Parathyroid adenoma (tissue), 2 donors: ENCODE results near the gene NCKAP5.
A peak's percentile ranks its signal among the peaks of the same experiment; 100 is the strongest.

Experiments
- H2AFZ ChIP-seq: fragments of 300-600 bp; sonication (generic); one replicate; pipeline ENCODE4 v1.7.0; 2017; ENCODE audit warnings: antibody characterized with exemption, mild to moderate bottlenecking
- H3K27ac ChIP-seq: fragments of 300-600 bp; sonication (generic); one replicate; pipeline ENCODE4 v1.7.0; 2017
- H3K27me3 ChIP-seq: fragments of 300-600 bp; sonication (generic); one replicate; pipeline ENCODE4 v1.7.0; 2017; ENCODE audit warnings: low read length; ENCODE audit not compliant: control insufficient read depth, insufficient read depth
- H3K36me3 ChIP-seq: fragments of 300-600 bp; sonication (generic); one replicate; pipeline ENCODE4 v1.7.0; 2017; ENCODE audit warnings: low read length; ENCODE audit not compliant: control insufficient read depth, insufficient read depth
- H3K4me1 ChIP-seq: fragments of 300-600 bp; sonication (generic); one replicate; pipeline ENCODE4 v1.7.0; 2017; ENCODE audit warnings: control low read depth
- H3K4me2 ChIP-seq: fragments of 300-600 bp; sonication (generic); one replicate; pipeline ENCODE4 v1.7.0; 2017; ENCODE audit warnings: low read length
- H3K4me3 ChIP-seq: fragments of 300-600 bp; sonication (generic); one replicate; pipeline ENCODE4 v1.7.0; 2017; ENCODE audit warnings: low read depth, low read length
- H3K79me2 ChIP-seq: fragments of 300-600 bp; sonication (generic); one replicate; pipeline ENCODE4 v1.7.0; 2017; ENCODE audit warnings: control low read depth
- H3K9ac ChIP-seq: fragments of 300-600 bp; sonication (generic); one replicate; pipeline ENCODE4 v1.7.0; 2017; ENCODE audit warnings: mild to moderate bottlenecking
- H3K9me3 ChIP-seq: fragments of 300-600 bp; sonication (generic); one replicate; pipeline ENCODE4 v1.7.0; 2017; ENCODE audit warnings: low read length; ENCODE audit not compliant: control insufficient read depth
- TF ChIP-seq, protein P1 (sequence below): fragments of 300-600 bp; sonication (generic); IDR thresholded peaks from one replicate; pipeline ENCODE4 v1.7.0; 2017; ENCODE audit warnings: antibody characterized with exemption, mild to moderate bottlenecking
- donor health status: primary hyperparathyroidism.

The NCKAP5 gene

DNA sequence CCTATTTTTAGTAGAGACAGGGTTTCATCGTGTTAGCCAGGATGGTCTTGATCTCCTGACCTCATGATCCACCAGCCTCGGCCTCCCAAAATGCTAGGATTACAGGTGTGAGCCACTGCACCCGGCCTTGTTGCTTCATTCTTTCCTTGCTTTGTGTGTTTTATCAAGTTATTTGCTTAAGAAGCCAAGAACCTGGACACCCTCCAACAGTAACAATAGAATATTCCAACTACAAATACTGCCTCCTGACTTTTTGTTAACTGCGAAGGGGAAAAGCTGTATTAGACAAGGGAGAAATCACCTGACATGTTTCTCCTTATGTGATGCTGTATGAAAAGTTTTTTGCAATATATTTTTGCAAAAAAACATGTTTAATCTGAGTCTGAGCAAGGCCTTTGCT lies 297.2 kb downstream of the NCKAP5 start:
- Histone ChIP-seq H3K9ac (no peak overlapping the region), H3K4me3 (no peak overlapping the region), H3K9me3 (no peaks in the 10 kb centered on the region), H3K27me3 (no peaks in the 10 kb centered on the region), H3K4me2 (no peak overlapping the region), H2AFZ (no peak overlapping the region), H3K4me1 (no peaks in the 10 kb centered on the region), H3K79me2 (no peaks in the 10 kb centered on the region), H3K27ac (no peak overlapping the region), H3K36me3 (no peaks in the 10 kb centered on the region)
- TF ChIP-seq, protein P1, sequence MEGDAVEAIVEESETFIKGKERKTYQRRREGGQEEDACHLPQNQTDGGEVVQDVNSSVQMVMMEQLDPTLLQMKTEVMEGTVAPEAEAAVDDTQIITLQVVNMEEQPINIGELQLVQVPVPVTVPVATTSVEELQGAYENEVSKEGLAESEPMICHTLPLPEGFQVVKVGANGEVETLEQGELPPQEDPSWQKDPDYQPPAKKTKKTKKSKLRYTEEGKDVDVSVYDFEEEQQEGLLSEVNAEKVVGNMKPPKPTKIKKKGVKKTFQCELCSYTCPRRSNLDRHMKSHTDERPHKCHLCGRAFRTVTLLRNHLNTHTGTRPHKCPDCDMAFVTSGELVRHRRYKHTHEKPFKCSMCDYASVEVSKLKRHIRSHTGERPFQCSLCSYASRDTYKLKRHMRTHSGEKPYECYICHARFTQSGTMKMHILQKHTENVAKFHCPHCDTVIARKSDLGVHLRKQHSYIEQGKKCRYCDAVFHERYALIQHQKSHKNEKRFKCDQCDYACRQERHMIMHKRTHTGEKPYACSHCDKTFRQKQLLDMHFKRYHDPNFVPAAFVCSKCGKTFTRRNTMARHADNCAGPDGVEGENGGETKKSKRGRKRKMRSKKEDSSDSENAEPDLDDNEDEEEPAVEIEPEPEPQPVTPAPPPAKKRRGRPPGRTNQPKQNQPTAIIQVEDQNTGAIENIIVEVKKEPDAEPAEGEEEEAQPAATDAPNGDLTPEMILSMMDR, result no peak

DNA sequence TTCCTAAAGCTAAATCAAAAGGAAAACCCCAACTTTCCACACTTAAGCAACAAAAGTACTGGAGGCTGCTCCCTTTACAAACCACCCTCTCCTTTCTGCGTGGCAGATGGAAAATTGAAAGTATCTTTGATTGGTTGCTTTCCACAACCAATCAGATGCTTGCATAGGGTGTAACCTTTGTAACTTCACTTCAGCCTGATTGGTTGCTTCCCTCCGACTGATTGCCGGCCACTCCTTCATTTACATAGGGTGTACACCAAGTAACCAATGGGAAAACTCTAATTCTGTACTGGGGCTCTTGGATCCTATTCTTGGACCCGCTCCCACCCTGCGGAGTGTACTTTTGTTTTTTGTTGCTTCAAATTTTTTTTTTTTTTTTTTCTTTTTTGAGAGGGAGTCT lies 297.7 kb downstream of the NCKAP5 start:
- H3K27me3 ChIP-seq, result no peaks in the 10 kb centered on the region
- H3K4me2 ChIP-seq, result no peak overlapping the region
- no peaks in the 10 kb centered on the region for H3K4me1 ChIP-seq
- H3K4me3 ChIP-seq, result no peak overlapping the region
- no peaks in the 10 kb centered on the region for H3K9me3 ChIP-seq
- no peak overlapping the region for H2AFZ ChIP-seq
- no peak overlapping the region for H3K27ac ChIP-seq
- TF ChIP-seq, protein P1, result no peak
- H3K36me3 ChIP-seq, result no peaks in the 10 kb centered on the region
- H3K9ac ChIP-seq, result no peak overlapping the region
- no peaks in the 10 kb centered on the region for H3K79me2 ChIP-seq

DNA sequence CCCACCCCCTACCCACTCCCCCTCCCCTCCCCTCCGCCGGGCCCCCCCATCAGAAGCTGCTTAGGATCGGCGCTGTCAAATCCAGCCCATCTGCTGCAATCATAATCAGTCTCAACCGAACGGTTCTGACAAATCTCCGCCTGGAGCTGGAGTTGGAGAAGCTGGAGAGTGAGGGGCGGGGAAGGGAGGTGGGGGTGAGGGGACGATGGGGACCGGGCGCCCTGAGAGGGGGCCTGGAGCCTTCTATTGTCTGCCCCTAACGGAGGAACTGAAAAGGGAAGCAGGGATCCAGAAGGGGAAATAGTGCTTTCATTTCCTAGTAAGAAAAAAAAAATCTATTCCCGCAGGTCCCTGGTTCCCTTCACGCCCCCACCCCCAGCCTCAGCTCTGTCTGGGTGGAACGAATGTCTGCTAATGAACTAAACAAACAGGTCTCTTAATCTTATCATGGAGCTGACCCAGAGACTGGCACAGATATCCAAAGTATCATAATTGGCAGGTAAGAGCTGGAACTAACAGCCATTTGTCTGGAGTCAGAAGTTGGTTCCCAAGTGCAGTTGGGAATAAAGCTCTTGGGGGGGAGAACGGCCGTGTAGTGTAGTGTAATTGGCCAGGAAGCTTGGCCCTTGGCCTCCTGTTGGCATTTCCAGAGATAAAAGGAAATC lies 301.2 kb downstream of the NCKAP5 start:
- Histone ChIP-seq H3K9me3 (no peaks in the 10 kb centered on the region), H3K79me2 (no peaks in the 10 kb centered on the region), H3K36me3 (no peaks in the 10 kb centered on the region), H3K27ac (no peak overlapping the region), H3K27me3 (no peaks in the 10 kb centered on the region), H2AFZ (no peak overlapping the region), H3K9ac (no peak overlapping the region), H3K4me3 (no peak overlapping the region), H3K4me2 (no peak overlapping the region), H3K4me1 (no peaks in the 10 kb centered on the region)
- TF ChIP-seq, protein P1, result no peak

DNA sequence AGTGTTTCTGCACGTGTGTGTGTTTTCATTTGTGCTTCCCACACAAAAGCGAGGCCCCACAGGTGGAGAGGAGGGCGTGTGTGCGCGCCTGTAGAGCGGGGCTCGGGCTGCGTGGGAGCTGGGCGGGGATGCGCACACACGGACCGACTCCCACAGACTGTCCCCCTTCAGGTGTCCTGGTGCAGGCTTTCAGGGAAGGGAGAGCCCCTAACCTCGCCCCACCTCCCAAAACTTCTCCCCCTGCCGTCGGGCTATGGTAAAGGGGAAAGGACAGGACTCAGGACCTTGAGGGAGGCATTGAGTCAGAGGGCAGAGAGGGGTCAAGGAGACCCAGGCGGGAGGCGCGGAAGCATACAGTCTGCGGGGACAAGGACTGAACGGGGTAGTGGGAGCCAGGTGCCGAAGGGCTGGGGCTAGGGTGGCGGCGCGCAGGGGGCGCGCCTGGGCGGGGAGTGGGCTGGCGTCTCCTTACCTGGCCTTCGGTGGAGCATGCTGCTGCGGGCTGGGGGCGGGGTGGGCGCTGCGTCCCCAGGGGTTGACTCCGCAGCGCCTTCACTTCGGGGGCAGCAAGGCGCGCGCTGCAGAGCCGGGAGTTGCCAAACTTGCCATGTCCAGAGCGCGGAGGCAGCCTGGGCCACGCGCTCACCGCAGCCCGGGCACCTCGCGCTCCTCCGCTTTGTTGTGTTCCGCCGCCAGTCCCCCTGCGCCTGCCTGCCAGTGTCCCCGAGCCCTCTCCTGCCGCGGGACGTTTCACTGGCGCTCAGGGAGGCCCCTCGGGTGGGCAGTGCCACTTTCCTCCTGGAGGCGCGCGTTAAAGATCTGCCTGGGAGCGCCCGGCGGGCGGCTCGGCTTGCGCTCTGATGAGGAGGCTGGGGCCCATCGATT lies 302.0 kb downstream of the NCKAP5 start:
- Histone ChIP-seq H3K4me1 (no peaks in the 10 kb centered on the region), H3K79me2 (no peaks in the 10 kb centered on the region), H3K9me3 (no peaks in the 10 kb centered on the region), H3K27ac (no peak overlapping the region), H3K4me3 (peak overlapping the region; percentile 21), H3K9ac (no peak overlapping the region), H3K36me3 (no peaks in the 10 kb centered on the region), H3K4me2 (no peak overlapping the region), H2AFZ (peak overlapping the region; percentile 13), H3K27me3 (no peaks in the 10 kb centered on the region)
- TF ChIP-seq, protein P1, result no peak
